Ishikawa (cell line): Measurements from ENCODE around the gene SORBS2.

Experiments
- CEBPB ChIP-seq: IDR thresholded peaks from 2 replicates; pipeline ENCODE4 v1.6.1; 2012
- CREB1 ChIP-seq: IDR thresholded peaks from 2 replicates; pipeline ENCODE4 v1.6.1; 2012; ENCODE audit warnings: low read depth
- EGR1 ChIP-seq: IDR thresholded peaks from 2 replicates; pipeline ENCODE4 v1.6.1; 2012
- EP300 ChIP-seq: IDR thresholded peaks from 2 replicates; pipeline ENCODE4 v1.6.1; 2012; ENCODE audit warnings: borderline replicate concordance
- FOXM1 ChIP-seq: IDR thresholded peaks from 2 replicates; pipeline ENCODE4 v1.6.1; 2012; ENCODE audit warnings: low read depth, borderline replicate concordance
- NFIC ChIP-seq: IDR thresholded peaks from 2 replicates; pipeline ENCODE4 v1.6.1; 2012
- RAD21 ChIP-seq: IDR thresholded peaks from 2 replicates; pipeline ENCODE4 v1.6.1; 2012; ENCODE audit warnings: low read depth
- TAF1 ChIP-seq: IDR thresholded peaks from 2 replicates; pipeline ENCODE4 v1.6.1; 2012; ENCODE audit warnings: low read depth, mild to moderate bottlenecking
- TCF12 ChIP-seq: IDR thresholded peaks from 2 replicates; pipeline ENCODE4 v1.6.1; 2012; ENCODE audit warnings: low read depth
- TEAD4 ChIP-seq: IDR thresholded peaks from 2 replicates; pipeline ENCODE4 v1.6.1; 2012
- YY1 ChIP-seq: IDR thresholded peaks from 2 replicates; pipeline ENCODE4 v1.6.1; 2012; ENCODE audit warnings: low read depth
- ZBTB7A ChIP-seq: IDR thresholded peaks from 2 replicates; pipeline ENCODE4 v1.6.1; 2012; ENCODE audit warnings: low read depth
- TF ChIP-seq, protein P1 (sequence below): IDR thresholded peaks from 2 replicates; pipeline ENCODE4 v1.6.1; 2012
- TF ChIP-seq, protein P2 (sequence below): IDR thresholded peaks from 2 replicates; pipeline ENCODE4 v1.6.1; 2012; ENCODE audit warnings: low read depth, mild to moderate bottlenecking
- TF ChIP-seq, protein P3 (sequence below): IDR thresholded peaks from 2 replicates; pipeline ENCODE4 v1.6.1; 2012

Gene SORBS2

DNA sequence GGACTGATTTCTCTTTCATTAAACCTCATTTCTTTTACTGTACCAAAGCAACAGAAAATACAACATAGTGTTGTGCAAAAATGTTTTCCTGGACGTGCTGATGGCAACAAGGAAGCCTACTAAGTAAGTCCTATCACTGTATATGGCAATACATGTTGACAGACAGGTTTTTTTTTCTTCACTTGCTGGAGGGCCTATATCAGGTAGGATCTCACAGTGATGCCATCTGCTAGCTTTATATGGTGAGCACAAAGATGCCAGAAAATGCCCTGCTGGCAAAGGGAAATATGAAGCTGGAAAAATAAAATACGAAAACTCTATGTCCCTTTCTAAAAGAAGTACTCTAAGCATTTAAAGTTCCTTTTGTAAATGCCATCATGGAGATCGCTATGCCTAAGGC, 157.7 kb downstream of the SORBS2 start:
- TF ChIP-seq, protein P1, sequence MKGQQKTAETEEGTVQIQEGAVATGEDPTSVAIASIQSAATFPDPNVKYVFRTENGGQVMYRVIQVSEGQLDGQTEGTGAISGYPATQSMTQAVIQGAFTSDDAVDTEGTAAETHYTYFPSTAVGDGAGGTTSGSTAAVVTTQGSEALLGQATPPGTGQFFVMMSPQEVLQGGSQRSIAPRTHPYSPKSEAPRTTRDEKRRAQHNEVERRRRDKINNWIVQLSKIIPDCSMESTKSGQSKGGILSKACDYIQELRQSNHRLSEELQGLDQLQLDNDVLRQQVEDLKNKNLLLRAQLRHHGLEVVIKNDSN = no peak
- TF ChIP-seq RAD21 (no peak), CEBPB (no peak), EGR1 (no peak)

DNA sequence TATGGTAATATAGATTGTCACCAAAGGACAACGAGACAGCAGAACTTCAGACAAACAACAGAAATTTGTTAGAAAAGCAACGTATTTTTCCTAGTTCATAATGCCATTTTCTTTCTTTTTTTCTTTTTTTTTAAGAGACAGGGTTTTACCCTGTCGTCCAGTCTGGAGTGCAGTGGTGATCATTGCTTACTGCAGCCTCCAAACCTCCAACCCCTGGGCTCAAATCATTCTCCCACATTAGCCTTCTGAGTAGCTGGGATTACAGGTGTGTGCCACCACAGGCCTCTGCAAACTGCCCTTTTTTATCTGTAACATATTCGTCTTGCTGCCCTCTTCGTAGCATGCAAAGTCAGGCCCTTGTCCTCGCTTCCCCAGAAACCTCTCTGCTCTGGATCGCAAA, 160.1 kb downstream of the SORBS2 start:
- TF ChIP-seq CEBPB (no peak), TEAD4 (no peak), TCF12 (no peak), NFIC (no peak), YY1 (no peak), EP300 (no peak), ZBTB7A (no peak), TAF1 (no peak), EGR1 (no peak), CREB1 (no peak)
- TF ChIP-seq, protein P2, sequence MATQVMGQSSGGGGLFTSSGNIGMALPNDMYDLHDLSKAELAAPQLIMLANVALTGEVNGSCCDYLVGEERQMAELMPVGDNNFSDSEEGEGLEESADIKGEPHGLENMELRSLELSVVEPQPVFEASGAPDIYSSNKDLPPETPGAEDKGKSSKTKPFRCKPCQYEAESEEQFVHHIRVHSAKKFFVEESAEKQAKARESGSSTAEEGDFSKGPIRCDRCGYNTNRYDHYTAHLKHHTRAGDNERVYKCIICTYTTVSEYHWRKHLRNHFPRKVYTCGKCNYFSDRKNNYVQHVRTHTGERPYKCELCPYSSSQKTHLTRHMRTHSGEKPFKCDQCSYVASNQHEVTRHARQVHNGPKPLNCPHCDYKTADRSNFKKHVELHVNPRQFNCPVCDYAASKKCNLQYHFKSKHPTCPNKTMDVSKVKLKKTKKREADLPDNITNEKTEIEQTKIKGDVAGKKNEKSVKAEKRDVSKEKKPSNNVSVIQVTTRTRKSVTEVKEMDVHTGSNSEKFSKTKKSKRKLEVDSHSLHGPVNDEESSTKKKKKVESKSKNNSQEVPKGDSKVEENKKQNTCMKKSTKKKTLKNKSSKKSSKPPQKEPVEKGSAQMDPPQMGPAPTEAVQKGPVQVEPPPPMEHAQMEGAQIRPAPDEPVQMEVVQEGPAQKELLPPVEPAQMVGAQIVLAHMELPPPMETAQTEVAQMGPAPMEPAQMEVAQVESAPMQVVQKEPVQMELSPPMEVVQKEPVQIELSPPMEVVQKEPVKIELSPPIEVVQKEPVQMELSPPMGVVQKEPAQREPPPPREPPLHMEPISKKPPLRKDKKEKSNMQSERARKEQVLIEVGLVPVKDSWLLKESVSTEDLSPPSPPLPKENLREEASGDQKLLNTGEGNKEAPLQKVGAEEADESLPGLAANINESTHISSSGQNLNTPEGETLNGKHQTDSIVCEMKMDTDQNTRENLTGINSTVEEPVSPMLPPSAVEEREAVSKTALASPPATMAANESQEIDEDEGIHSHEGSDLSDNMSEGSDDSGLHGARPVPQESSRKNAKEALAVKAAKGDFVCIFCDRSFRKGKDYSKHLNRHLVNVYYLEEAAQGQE = no peak
- TF ChIP-seq, protein P1 = no peak
- TF ChIP-seq, protein P3, sequence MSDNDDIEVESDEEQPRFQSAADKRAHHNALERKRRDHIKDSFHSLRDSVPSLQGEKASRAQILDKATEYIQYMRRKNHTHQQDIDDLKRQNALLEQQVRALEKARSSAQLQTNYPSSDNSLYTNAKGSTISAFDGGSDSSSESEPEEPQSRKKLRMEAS = no peak

DNA sequence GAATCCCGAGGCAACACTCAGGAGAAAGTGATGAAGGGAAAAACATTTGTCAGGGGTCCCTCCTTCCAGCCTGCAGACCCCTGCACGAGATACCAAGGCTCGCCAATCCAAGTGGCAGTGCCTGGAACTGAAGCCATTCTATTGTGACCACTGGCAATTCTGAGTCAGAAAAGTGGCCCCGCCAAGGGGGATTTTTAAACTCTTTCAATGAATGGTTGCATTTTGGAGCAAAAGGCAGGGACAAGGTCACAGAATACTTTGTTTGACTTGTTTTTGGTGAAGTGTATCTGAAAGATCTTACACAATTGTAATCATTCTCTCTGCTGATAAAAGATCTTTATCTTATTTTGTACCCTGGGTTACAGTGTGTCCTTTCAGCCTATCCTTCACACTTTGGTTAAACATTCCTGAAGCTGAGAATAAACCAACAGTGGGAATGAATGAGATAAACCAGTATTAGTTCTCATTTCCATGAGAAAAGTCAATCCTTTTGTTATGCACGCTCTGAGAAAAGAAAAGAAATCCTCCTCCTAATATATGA, 160.8 kb downstream of the SORBS2 start:
- TF ChIP-seq TEAD4 (no peak), ZBTB7A (no peak), CREB1 (no peak), TCF12 (no peak), EP300 (no peak), YY1 (no peak), RAD21 (no peak), EGR1 (no peak), FOXM1 (no peak), NFIC (no peak), TAF1 (no peak)
- TF ChIP-seq, protein P2 = no peak
- TF ChIP-seq, protein P1 = no peak

DNA sequence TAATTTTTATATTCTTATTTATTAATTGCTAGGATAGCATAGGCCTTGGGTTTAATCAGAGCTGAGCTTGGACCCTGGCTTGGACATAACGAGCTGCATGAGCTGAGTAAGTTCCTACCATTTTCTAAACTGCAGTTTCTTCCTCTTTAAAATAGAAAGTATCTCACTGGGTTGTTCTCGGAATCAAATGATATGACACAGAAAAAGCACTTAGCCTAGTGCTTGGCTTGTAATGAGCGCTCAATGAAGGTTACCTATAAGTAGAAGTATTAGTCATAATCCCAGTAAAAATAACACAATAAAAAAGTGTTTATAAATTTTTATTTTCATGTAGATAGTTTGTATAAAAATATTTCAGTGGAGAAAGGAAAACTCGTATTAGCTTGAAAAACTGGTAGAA, 163.4 kb downstream of the SORBS2 start:
- TF ChIP-seq, protein P1 = no peak
- TF ChIP-seq RAD21 (no peak), NFIC (no peak), EGR1 (no peak), TAF1 (no peak), TEAD4 (no peak), CEBPB (no peak), EP300 (no peak), CREB1 (no peak), ZBTB7A (no peak), YY1 (no peak), TCF12 (no peak)

DNA sequence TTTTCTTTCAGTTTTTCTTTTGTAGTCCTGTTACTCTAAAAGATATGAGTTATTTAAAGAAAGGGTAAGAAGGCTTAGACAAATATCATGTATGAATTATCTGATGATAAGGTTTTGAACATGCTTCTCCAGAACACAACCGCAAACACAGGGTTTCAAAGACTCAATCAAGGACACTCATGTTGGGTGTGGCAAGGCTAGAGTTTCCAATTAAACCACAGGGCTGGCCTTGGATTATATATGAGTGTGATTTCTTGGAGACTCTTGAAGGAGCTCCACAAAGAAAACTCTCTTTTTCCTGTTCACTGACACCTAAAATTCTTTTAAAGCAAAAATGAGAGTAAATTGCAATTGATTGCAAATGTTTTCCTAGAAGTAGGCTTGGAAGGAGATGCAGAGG, 166.6 kb downstream of the SORBS2 start:
- TF ChIP-seq CEBPB = no peak
- no peak for TF ChIP-seq RAD21
- no peak for TF ChIP-seq FOXM1
- TF ChIP-seq YY1 = no peak
- TF ChIP-seq, protein P2 = no peak
